Stimulated activated CD4-positive, alpha-beta T cell treated with anti-CD3 and anti-CD28 coated beads, Interleukin-4, amount 100 ng/mL, for 4 hours (primary cell): ENCODE results near the gene DHX8.
"Not testable (repeated sequence)": the region's sequence is repeated elsewhere in the genome, so short reads cannot be mapped to it uniquely, and the experiment has no call there.

Source experiments
- DNase-seq, 2 experiments: peaks; one replicate each; pipeline ENCODE4 v3.0.0-alpha.2; 2020

The DHX8 gene

DNA sequence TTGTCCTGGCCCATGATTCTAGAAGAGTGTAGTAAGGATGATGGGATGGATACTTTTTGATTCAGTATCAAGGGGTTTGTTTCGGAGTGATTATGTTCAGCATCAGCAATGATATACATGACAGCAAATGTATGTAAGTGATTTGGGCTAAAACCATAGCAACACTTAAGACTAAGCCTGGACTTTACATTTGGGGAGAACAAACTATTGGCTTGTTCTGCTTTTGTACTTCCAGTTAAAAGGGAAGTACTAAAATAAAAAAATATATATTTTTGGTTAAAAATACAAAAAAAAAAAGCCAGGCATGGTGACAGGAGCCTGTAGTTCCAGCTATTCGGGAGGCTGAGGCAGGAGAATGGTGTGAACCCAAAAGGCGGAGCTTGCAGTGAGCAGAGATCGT, 20.5 kb upstream of the DHX8 start:
- DNase-seq = no peak

DNA sequence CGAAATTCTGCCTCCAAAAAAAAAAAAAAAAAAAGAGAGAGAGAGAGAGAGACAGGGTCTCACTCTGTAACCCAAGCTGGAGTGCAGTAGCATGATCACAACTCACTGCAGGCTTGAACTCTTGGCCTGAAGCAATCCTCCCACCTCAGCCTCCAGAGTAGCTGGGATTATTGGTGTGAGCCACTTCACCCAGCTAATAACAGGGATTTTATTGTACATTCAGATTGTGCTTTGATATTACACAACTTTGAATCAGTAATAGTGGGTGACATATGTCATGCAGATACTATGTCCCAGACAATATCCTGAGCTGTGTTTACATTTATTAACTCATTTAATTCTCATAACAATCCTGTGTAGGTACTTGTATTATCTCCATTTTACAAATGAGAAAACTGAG, 19.7 kb upstream of the DHX8 start:
- DNase-seq = no peak

DNA sequence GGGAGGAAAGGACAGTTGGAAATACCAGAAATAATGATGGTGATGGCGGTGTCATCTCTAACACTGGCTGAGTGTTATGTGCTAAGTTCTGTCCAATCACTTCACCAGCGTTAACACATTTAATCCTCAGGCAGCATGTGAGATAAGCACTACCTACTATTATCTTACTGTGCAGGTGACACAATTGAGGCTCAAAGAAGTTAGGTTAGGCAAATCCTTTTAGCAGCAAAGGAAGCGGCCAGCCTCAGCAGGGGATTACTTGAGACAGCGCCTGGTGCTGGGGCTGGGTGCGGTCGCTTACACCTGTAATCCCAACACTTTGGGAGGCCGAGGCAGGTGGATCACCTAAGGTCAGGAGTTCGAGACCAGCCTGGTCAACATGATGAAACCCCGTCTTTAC, 18.7 kb upstream of the DHX8 start:
- DNase-seq = no peak

DNA sequence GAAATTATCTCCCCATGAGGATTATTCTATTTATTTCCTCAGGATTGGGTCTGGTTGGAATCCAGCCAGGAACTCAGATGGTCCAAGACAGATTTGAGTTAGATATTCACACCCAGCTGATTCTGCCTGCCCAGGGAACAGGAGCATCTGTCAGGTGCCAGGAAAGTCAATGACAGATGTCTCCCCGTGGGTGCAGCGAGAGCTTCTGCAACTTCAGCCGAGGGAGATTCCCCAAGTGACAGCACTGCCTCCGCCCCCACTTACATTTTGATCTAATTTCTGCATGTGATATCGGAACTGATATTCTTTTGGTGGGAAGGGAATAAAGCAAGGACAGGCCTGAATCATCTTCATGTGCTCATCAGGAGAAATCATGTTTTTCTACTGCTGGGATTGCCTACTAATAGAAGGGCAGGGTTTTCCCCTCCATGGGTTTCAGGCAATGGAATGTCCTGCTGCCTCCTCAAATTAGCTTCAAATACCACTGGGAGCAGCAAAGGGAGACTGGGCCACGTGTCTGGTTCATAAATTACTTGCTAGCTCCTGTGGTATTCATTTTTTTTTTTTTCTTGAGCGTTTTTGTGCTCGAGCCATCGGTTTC, 15.7 kb upstream of the DHX8 start:
- no peak for DNase-seq

DNA sequence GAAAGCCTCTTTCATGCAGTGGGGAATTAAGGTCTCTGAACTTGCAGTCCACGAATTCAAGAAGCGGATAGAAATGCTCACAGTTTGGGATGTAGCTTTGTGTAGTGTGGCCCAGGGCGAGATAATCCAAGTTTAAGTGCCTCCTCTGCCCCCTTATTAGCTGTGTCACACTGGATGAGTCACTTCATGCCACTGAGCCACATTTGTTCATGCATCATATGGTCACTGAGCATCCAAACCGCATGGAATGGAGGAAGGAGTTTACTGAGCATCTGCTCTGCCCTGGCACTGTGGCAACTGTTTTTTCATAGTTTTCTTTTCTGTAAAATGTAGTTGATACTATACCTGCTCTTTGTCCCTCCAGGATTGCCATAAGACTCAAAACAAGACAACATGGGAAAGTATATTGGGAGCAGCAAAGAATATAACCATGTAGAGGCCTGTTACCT, 15.1 kb upstream of the DHX8 start:
- no peak for DNase-seq

DNA sequence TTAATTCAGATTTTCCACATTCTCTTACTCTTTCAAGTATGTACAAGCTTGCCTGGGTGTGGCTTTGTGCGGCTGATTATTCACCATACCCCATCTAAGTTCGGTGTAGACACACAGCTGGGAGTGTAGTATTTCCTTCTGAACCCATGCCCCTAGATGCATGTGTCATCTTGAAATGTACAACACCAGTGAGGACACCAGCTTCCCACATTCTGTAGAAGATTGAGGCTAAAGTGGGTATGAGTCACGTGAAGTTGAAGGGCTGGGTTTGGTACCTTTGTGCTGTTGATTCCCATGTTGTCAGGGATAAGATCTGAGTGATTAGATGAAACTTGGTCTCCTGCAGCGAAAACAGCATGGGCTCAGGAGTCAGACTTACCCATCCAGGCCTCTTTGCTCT, 14.6 kb upstream of the DHX8 start:
- no peak for DNase-seq

DNA sequence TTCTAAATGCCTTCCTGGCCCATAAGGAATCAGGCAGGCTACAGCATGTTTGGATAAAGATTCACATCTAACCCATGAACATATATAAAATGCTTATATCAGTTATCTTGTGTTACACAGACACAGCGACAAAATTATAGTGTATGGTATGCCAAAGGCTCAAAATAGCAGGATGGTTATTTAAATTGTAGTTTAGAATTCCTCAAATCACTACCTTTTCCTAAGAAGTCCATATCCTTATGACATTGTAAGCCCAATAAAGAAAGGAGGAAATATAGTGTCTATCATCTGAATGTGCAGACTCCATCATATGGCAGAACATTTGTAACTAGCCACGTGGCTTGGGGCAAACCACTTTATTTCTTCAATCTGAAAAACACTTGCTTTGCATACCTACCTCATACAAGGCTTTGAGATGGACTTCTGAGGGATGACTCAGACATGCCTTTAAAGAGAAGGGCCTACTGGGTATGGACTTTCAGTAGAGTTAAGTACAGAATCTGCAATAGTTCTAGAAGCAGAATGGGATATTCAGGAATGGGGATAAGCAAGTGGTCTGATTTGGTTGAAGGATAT, 12.1 kb upstream of the DHX8 start:
- DNase-seq = no peak

DNA sequence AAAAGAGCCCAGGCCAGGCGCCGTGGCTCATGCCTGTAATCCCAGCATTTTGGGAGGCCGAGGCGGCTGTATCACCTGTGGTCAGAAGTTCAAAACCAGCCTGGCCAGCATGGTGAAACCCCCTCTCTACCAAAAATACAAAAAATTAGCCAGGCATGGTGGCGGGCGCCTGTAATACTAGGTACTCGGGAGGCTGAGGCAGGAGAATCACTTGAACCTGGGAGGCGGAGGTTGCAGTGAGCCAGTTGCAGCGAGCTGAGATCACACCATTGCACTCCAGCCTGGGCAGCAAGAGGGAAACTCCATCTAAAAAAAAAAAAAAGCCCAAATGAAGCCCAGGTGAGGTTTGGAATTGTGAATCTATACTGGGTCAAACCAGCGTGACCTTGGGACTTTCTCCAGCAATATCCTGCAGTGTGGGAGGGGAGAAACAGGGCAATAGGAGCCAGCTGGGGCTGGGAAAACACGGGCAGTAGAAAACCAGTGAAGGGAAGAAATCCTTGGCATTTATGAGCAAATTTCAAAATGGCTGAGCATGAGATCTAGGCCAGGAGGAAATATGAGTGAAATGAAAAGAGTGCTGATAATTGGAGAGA, 8.2 kb upstream of the DHX8 start:
- no peak for DNase-seq

DNA sequence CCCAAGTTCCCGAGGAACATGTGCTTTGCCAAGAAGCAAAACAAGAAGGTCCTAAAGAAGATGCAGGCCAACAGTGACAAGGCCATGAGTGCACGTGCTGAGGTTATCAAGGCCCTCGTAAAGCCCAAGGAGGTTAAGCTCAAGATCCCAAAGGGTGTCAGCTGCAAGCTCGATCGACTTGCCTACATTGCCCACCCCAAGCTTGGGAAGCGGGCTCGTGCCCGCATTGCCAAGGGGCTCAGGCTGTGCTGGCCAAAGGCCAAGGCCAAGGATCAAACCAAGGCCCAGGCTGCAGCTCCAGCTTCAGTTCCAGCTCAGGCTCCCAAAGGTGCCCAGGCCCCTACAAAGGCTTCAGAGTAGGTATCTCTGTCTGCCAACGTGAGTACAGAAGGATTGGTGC, 7.5 kb upstream of the DHX8 start:
- DNase-seq = not testable (repeated sequence)

DNA sequence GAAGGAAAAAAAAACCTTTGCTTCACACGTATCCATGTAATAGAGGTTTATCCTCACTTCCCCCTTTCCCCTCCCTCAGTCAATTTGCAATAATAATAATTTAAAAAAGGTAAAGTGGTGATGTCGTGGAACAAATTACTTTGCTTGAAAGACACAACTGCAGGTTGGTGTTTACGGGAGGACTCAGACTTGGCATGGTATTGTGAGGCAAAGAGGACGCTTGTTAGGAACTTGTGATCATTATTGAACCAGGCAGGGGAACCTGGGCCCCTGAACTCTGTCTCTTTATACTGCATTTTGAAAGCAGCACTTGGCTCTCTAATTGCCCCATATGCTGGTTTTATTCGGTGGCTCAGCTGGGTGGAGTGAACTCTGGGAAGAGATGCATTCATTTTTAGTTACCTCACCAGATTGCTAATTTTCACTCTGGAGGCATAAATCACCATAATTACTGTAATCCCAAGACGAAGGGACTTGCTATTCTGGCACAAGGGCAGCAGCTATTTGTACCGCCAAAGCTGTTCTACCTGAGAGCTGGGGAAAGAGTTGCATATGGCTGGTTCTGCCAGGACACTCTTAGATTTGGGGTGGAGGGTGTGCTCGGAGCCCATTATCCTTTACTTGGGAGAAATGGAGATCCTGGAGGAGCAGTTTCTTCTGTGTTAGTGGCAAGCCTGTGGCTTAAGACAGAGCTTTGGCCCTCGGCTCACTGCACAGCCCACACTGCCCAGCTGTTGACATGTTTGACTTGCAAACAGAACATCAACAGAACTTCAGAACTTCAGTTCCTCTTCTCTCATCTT, 5.7 kb upstream of the DHX8 start:
- DNase-seq = no peak

DNA sequence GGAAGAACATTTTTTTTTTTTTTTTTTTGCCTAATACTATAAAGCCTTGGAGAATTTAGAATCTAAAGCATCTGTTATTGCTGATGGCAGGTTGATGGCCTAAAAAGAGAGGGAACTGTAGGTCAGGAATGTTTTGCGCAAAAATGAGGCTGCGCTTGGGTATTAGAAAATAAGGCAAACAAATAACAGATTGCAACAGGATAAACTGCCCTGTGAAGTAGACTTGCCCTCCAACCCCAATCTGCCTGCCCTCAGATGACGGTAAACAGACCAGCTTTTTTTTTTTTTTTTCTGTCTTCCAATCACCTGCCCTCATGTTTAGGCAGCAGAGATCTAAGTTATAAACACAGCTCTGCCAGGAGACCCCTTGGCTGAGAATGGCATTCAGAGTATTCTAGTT, 3.8 kb upstream of the DHX8 start:
- DNase-seq = no peak

DNA sequence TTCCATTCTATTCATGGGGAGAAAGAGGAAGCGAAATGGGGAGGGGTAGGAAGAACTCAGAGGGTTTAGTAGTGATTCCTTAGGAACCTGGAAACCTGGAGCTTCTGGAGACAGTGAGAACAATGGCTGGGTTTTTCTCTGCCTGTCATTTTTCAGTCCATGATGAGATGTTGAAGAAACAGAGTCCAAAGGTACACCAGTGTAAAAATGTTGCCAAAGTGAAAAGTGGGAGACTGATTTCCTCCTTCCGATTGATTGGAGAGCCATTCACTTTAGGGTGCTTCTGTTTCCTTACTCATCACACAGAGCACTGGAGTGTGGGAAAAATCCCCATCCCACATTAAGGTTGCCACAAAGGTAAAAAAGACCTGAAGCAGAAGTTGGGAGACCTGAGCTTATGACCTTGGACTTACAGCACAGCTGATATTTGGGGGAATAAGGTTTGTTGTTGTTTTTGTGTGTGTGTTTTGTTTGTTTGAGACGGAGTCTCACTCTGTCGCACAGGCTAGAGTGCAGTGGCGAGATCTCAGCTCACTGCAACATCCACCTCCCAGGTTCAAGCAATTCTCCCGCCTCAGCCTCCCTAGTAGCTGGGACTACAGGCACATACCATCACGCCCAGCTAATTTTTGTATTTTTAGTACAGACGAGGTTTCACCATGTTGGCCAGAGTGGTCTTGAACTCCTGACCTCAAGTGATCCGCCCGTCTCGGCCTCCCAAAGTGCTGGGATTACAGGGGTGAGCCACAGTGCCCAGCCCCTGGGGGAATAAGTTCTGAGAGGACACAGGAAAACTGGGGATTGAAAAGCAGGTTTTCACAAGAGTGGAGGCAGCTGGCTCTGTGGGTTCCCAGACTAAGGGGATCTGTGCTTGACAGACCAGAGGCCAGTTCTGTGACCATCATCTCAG, 1.4 kb upstream of the DHX8 start:
- DNase-seq = no peak

DNA sequence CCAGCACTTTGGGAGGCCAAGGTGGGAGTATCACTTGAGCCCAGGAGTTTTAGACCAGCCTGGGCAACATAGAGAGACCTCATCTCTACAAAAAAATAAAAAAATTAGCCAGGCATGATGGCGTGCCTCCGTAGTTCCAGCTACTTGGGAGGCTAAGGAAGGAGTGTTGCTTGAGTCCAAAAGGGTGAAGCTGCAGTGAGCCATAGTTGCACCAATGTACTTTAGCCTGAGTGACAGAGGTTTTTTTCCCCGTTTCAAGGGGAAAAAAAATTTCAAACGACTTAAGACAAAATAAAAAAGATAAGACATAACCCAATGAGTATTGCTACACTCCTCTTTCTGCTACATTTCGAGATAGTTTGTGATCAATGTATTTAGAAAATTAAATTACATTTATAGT, 6.8 kb downstream of the DHX8 start:
- no peak for DNase-seq

DNA sequence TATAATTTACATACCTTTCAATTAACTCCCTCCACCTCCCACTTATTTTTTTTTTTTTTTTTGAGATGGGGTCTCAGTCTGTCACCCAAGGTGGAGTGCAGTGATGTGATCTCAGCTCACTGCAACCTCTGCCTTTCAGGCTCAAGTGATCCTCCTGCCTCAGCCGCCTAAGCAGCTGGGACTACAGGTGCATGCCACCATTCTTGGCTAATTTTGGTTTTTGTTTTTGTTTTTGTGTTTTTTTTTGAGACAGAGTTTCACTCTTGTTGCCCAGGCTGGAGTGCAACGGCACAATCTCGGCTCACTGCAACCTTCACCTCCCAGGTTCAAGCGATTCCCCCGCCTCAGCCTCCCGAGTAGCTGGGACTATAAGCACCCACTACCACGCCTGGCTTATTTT, 25.7 kb downstream of the DHX8 start:
- DNase-seq = not testable (repeated sequence)

DNA sequence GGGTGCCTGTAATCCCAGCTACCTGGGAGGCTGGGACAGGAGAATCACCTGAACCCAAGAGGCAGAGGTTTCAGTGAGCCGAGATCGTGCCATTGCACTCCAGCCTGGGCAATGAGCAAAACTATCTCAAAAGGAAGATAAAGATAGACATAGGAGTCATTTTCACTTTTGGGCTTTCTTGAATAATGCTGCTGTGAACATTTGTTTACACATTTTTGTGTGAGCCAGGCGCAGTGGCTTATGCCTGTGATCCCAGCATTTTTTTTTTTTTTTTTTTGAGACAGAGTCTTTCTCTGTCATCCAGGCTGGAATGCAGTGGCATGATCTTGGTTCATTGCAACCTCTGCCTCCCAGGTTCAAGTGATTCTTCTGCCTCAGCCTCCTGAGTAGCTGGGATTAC, 27.4 kb downstream of the DHX8 start:
- not testable (repeated sequence) for DNase-seq

DNA sequence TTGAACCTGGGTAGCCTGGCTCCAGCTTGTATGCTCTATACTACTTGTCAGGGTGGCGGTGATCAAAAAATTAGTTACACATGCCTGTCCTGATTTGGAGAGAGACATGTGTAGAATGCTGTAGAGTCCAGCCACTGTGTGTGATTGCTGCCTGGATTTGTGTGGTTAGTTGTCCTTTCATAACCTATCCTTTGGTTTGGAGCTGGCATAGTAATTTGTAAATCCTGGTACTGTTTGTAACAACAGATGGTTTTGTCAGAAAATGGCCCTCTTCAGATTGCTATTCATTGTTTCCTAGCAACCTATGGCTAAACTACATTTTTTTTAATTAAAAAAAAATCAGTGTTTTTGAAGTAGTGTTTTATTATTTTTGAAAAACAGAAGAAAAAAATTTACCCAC, 31.9 kb downstream of the DHX8 start:
- no peak for DNase-seq

DNA sequence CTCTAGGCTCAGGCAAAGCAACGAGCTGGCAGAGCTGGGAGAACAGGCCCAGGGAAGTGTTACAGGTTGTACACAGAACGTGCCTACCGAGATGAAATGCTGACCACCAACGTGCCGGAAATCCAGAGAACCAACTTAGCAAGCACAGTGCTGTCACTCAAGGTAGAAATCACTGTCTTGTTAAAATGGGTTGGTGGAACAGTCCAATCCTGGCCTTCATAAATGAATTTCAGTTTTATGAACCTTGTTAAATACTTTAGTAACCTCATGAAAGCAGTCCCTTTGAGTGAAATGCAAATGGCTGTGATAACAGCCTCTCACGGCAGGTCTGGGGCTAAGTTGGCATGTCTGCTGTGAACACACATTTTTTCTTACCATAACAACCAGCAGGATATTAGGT, 33.4 kb downstream of the DHX8 start:
- DNase-seq = no peak

DNA sequence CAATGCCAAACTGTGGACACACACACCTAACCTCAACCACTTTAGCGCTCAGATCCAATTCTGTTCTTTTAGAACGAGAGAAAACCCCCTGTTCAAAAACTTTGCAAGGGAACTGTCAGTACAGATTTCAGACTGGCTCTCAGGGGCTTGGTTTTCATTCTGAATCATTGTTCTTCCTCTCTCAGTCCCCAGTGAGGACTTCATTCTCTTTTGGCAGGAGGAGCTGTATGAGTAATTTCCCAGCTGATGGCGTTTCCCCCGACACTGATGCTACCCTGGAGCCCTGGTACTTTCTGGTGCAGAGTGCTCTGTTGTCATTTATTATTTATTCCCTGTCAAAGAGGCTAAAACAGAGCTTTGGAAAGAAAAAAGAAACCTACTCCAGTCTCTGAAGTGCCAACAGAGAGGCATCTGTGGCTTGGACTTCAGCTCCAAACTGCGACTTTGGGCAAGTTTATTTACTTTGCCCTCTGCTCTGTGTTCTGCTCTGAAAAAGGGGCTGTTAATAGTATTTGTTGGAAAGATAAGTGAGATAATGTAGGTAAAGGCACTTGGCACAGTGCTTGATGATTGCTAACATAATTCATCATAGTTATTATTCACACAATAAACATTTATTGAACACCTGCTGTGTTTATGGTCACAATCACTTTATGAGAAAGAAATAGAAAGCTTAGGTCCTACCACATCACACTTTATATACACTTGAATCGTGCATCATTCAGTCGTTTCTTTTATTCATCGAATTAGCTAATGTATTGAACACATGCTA, 34.0 kb downstream of the DHX8 start:
- DNase-seq = no peak

DNA sequence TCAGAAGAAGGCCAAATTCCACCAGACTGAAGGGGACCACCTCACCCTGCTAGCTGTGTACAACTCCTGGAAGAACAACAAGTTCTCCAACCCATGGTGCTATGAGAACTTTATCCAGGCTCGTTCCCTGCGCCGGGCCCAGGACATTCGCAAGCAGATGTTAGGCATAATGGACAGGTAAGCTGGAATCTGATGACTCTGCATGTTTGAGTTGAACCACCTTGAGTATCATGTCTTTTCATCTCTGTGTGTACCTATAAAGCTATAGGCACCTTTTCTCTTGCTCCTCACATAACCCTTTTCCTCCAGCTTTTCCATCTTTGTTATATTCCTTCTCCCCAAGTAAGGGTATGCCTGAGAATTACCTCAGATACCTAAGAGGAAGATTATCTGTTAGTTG, 37.6 kb downstream of the DHX8 start:
- DNase-seq = no peak

DNA sequence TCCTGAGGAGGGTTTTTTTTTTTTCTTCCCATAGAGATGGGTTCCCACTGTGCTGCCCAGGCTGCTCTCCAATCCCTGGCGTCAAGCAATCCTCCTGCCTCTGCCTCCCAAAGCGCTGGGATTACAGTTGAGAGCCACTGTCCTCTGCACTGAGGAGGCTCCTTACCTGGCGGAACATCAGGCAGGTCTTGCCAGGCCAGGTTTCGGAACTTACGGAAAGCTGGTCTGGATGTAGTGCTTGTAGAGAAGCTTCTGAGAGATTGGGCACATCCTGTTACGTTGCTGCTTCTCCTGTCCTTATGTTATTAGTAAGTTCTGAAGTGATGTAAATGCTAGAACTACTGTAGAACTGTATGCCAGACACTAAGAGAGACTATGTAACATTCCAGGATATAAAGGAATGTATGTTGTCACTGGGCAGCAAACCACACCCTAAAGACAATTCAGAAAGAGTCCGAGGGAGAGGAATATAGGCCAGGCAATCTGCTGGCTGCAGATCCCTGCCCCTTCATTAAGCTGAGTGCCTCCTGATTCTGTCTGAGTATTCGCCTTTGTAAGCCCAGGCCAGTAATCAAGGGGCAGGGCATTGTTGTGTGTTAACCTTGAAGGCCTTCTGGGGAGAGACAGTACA, 41.3 kb downstream of the DHX8 start:
- no peak for DNase-seq

DNA sequence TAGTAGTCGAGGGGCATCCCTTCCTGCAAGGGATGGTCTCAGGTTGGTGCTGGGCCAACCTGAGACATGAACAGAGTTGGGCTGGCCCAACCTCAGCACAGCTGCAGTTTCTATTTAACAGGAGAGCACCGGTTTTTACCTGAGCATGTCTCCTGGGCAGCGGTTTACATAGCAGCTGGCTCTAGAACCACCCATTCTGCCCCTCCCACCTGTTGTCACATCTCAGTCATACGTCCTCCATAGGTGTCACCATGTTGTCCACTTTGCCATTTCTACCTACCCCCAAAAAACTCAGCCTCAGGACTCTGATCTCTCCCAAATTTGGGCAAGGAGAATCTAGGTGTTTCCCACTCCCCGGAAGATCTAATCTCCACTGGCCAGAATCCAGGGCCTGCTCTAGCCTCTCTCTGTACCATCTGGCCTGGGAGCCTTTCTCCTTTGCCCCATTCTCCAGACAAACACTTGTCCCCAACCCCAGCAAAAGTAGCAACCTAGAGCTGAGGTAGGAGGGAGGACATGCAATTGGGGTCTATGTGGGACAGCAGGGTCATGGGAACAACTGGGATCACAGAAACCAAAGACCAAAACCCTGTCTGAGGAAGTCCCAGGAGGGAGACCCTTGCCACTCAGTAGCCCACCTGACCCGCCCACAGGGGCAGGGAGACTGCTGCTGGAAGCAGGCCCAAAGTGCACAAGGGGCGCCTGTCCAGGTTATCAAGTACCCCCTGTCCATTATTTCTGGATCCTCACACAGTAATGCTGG, 43.3 kb downstream of the DHX8 start:
- no peak for DNase-seq
